ENCODE data around the gene NIPAL1.
A peak's percentile ranks its signal among the peaks of the same experiment; 100 is the strongest.
"Not testable (repeated sequence)": the region's sequence is repeated elsewhere in the genome, so short reads cannot be mapped to it uniquely, and the experiment has no call there.

Gene NIPAL1

GRCh38 chr4:48016141-48017107 lies at the start of gene NIPAL1, which contains the start of gene CNGA1:
Gene NIPAL1, plus strand, starts transcription at chr4:48016772. Its CDS starts 68 bp downstream, at chr4:48016840.
Gene CNGA1, minus strand, starts transcription at chr4:48016681. Its CDS starts 63,992 bp downstream, at chr4:47952689.
- peak; percentile 84 for DNase-seq

- DNase-seq, result no peak
Observed at GRCh38 chr4:47968847-47969246, 47.7 kb upstream of the NIPAL1 start.

GRCh38 chr4:47972181-47972580 lies 44.4 kb upstream of the NIPAL1 start:
- DNase-seq, result no peak

GRCh38 chr4:47972721-47973120 lies 43.9 kb upstream of the NIPAL1 start:
- no peak for DNase-seq

GRCh38 chr4:47974566-47974965 lies 42.0 kb upstream of the NIPAL1 start:
- DNase-seq, result no peak

- DNase-seq, result no peak
Observed at GRCh38 chr4:47990145-47990544, 26.4 kb upstream of the NIPAL1 start.

GRCh38 chr4:47992475-47992874 lies 24.1 kb upstream of the NIPAL1 start:
- not testable (repeated sequence) for DNase-seq

GRCh38 chr4:47996021-47996420 lies 20.6 kb upstream of the NIPAL1 start:
- no peak for DNase-seq

GRCh38 chr4:48002267-48002666 lies 14.3 kb upstream of the NIPAL1 start:
- DNase-seq, result no peak

- DNase-seq, result peak; percentile 2
Observed at GRCh38 chr4:48003568-48003967, 13.0 kb upstream of the NIPAL1 start.

- DNase-seq, result no peak
Observed at GRCh38 chr4:48005781-48006180, 10.8 kb upstream of the NIPAL1 start.

GRCh38 chr4:48008021-48008596 lies 8.5 kb upstream of the NIPAL1 start:
- DNase-seq, result no peak

GRCh38 chr4:48010906-48011305 lies 5.7 kb upstream of the NIPAL1 start:
- not testable (repeated sequence) for DNase-seq

GRCh38 chr4:48011722-48012121 lies 4.8 kb upstream of the NIPAL1 start:
- DNase-seq, result no peak

GRCh38 chr4:48012824-48013223 lies 3.7 kb upstream of the NIPAL1 start:
- DNase-seq, result no peak

GRCh38 chr4:48015216-48015615 lies 1.4 kb upstream of the NIPAL1 start:
- DNase-seq, result no peak

GRCh38 chr4:48015678-48016077 lies 894 bp upstream of the NIPAL1 start:
- DNase-seq, result no peak

GRCh38 chr4:48017108-48017571 lies 568 bp downstream of the NIPAL1 start:
- DNase-seq, result peak; percentile 37

GRCh38 chr4:48018112-48018511 lies 1.5 kb downstream of the NIPAL1 start:
- DNase-seq, result no peak

GRCh38 chr4:48021100-48021499 lies 4.5 kb downstream of the NIPAL1 start:
- no peak for DNase-seq

GRCh38 chr4:48022192-48022799 lies 5.7 kb downstream of the NIPAL1 start:
- no peak for DNase-seq

GRCh38 chr4:48024522-48024921 lies 8.0 kb downstream of the NIPAL1 start:
- DNase-seq, result no peak

- DNase-seq, result no peak
Observed at GRCh38 chr4:48025005-48025404, 8.4 kb downstream of the NIPAL1 start.

- no peak for DNase-seq
Observed at GRCh38 chr4:48027653-48028052, 11.1 kb downstream of the NIPAL1 start.
